Activated CD4-positive, alpha-beta T cell treated with anti-CD3 and anti-CD28 coated beads, Interleukin-2, amount 50 U/mL, for 48 hours (primary cell): ENCODE measurements around the gene FAIM2.
A peak's percentile ranks its signal among the peaks of the same experiment; 100 is the strongest.

ENCODE experiments used
- DNase-seq, 2 experiments: peaks; one replicate each; pipeline ENCODE4 v3.0.0-alpha.2; 2020

The FAIM2 gene

DNA sequence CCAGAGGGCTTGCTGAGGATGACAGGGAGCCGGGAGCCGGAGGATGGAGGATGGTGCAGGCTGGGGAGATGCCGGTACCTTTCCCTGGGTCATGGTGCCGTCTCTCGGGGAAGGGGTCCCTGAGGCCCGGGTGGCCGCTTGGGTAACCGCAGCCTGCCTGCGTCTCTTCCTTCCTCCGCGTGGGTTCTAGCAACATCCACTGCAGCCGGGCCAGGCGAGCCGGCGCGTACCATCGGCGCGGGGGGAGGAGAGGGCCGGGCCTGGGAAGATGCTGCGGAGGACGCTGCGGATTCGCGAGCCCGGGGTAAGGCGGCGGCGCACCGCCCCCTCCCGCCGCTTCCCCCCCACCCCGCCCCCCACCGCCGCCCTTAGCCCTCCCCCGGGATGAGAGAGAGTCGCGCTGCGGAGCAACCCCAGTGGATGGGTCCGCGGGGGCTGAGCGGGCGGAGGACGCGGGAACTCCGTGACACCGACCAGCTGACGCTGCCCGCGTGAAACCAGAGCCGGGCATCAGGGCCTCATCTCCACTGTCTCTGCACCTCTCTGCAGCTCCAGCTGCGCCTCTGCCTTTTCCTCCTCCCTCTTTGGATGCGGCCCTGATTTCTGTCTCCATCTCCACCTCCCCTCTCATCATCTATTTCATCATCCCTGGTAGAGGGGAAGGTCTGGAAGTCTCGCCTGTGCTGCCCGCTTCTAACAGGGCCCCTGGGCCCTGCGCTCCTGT, at the start of gene FAIM2:
Gene FAIM2, minus strand, starts transcription at position 201 of the 724 bp plus-strand sequence. Its CDS starts 108 bp downstream, at position 93.
- peak; percentile 52 to 62 for DNase-seq

DNA sequence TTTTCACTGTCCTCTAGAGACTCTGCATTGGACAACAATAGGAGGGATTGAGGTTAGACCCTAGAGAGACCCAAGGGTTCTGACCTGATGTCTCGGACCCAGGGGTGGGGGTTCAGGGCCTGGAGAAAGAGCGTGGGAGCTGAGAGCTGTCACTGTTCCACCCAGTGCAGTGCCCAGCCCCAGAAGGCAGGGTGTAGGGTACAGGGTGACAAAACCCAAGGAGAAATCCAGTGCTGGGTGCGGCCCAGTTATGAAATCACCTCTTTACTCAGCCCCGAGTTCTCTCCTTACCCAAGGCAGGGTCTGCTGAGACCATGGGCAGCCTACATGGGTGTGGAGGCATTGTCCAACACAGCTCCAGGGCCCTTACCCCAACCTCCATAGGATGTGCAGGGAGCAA, 49.5 kb upstream of the FAIM2 start:
- no peak for DNase-seq

DNA sequence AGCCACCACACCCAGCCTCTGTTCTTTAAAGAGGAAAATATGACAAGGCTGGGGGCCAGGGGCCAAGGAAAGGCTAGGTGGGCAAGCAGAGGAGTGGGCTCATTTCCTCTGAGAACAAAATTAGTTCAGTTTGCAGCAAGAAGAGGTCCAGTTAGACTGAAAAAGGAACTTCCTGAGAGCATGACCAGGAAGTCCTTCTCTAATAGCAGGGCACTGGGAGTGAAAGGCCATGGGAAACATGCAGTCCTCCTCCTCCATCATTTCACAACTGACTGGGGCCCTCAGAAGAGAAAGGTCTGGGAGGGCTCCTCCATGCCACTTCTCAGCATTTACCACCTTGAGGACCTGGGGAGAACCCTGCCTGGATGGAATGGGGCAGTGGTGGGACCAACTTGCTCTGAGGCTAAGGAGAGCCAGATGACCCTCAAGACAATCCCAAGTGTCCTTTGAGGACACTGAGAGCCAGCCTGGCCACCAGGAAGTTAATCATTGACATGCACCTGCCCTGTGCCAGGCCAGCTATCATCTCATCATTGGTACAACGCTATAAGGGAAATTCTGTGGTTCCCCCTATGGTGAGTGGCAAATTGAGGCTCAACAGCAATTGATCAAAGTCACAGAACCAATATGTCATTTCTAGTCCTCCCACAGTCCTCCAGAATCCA, 48.8 kb upstream of the FAIM2 start:
- no peak for DNase-seq

DNA sequence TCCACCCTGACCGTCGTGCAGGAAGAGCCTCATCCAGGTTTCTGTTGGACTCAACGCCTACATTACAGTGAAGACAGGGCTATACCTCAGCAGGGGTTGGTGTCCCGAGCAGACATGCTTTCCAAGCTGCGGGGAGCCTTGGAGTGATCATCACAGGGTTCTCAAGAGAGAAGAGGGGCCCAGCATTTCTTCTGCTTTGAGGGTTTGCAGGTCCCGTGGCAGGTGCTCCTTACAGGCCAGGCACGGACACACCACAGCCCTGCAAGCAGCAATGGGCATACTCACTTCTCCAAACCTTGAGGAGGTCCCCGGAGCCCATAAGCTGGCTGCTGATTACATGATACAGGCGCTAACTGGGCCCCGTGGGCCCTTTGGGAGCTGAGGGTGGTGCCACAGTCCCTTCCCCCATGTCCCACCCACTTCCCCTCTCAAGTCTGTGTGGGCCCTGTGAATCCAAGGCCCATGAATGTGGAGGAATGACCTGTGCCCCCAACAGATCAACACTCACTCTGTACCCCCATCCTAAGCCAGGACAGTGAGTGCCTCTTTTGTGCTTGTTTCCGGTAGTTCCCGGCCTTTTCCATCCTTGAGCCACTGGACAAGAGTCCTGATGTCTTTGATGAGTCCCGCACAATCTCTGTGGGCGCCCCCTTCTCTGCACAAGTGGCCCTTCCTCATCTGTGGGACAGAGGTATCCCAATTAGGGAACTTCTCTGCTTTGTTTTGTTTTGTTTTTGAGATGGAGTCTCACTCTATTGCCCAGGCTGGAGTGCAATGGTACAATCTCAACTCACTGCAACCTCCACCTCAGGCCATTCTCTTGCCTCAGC, 47.9 kb upstream of the FAIM2 start:
- DNase-seq: no peak

DNA sequence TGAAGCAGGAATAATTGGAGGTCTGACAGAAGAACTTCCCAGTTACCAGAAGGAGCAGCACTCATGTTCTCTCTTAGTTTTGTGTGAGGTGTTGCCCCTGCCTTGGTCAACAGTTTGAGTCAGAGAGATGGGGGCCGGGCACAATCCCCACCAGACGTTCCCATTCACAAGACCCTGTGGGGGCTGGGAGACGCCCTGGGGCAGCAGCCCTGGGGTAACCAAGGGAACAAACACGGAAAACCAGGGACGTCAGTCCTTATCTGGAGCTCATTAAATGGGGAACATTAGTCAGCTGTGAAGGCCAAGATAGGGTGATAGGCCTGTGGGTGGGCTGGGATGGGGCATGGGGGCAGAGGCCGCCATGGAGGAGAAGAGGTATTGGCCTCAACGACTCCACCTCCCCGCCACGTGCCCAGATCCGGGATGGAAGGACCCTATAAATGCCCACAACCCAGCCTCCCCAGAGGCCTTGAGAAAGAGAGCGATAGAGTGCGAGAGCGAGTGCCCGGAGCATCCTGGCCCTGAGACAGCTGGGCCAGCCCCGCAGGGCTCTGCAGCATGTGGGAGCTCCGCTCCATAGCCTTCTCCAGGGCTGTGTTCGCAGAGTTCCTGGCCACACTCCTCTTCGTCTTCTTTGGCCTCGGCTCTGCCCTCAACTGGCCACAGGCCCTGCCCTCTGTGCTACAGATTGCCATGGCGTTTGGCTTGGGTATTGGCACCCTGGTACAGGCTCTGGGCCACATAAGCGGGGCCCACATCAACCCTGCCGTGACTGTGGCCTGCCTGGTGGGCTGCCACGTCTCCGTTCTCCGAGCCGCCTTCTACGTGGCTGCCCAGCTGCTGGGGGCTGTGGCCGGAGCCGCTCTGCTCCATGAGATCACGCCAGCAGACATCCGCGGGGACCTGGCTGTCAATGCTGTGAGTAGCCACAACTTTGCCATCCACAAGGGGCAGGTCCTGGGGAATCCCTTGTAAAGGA, 46.9 kb upstream of the FAIM2 start, which contains the start of gene AQP2:
Gene AQP2, plus strand, starts transcription at position 465 of the 979 bp plus-strand sequence. Its CDS starts 94 bp downstream, at position 559.
- DNase-seq: no peak

DNA sequence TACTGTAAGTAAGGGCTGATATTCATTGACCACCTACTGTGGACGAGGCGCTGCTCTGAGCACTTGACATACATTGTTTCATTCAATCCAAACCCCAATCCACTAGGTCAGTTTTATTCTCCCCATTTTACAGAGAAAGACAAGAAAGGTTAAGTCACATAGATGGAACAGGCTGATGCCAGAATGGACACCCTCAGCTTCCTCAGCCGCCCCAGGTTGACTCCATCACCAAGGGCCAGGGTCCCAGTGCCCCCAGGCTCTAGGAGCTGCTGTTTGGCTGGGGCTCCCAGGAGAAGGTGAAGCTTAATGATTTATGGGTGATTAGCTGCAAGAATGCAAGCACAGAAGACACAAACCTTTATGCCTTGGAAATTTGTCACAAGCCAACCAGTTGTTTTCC, 46.2 kb upstream of the FAIM2 start:
- DNase-seq: no peak

DNA sequence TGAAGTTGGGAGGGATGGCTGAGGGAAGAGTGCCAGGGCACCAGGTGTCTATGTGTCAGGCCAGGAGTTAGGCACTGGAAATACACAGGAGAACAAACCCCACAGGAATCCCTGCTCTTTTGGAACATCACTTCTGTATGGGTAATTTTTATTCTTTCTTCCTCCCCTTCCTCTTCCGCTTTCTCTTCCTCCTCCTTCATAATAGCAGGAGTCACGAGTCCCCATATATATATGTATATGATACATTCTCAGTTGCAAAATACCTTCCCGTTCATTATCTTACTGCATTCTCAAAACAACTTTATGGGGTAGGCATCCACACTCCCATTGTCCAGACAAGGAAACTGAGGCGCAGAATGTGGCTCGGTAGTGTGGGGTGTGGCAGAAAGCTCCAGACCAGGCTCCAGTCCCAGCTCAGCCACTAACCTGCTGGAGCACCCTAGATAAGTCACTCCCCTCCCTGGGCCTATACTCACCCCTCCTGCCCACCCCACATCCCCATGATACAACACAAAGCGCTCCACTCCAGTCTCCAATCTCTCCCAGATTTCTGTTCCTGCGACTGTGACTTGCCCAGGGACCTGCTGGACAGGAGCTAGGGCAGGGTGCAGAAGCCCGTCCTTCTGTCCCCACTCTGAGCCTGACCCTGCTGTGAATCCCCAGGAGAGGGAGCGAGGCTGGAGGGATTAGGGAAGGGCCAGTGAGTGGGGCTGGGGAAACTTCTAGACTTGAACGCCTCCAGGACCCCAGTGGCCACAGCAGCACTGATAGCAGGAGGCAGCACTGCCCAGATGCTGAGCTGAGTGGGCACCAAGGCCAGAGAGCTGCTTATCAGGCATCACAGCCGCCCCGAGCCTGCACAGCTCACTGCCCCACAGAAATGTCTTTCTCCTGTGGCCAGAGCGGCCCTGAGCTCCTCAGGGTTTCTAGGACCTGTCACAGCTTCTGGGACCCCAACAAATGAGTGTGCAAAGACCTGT, 45.5 kb upstream of the FAIM2 start:
- no peak for DNase-seq

DNA sequence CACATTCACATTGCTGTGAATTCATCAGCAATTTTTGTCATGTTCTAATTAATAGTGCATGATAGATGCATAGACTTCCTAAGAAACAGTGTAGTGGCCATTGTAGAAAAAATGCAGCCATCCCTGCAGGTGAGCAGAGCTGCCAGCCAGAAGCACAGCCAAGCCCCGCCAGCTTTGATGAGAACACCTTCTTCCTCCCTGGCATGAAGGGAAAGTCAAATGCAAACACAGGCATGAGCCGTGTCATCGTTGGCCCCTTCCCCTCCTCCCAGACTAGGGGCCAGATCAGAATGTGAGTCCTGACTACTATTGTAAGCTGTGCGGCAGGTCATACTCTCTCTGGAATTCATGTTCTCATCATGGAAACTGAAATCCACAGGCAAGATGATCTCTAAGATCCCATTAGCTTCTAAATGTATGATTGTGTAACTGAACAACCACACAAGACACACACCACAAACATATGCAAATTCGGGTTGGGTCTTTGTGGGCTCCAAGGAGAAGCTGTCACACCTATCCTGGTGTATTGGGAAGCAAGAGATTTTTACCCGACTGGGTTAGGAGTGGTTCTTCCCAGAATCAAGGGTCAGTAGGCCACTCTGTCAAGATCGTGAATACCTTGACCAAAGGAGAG, 44.0 kb upstream of the FAIM2 start:
- DNase-seq: no peak

DNA sequence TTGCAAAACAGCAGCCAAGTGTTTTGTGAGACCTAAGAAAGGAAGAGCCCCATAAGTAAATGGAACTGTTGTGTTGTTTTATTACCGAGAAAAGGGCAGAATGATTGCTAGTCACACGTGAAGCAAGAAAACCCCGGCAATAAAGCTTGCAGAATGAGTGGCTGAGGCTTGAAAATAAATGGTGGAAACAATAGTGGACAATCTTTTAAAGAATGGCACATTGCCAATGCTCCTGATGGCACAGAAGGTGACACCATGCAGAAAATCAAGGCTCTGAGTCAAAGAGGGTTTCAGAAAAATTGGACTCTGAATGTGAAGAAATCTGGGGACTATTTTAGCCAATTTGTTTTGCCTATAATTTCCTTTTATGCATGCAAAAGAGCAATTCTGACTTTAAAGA, 42.8 kb upstream of the FAIM2 start:
- DNase-seq: no peak

DNA sequence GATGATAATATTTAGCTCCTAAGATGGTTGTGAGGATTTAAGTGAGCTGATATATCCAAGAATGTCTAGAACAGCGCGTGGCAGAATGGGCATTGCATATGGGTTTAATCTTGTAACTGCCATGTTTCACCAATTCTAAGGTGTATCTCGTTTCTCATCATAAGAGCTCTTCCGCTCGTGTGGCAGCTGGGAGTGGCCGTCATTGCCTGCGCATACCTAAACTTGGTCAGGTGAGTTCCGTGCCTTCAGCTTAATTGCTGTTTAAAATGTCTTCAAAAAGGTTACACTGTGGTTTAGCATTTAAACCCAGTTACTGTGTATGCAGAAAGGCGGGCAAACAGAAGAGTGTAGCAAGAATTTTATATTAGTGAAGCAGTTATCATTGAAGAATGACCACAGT, 42.4 kb upstream of the FAIM2 start:
- DNase-seq: no peak

DNA sequence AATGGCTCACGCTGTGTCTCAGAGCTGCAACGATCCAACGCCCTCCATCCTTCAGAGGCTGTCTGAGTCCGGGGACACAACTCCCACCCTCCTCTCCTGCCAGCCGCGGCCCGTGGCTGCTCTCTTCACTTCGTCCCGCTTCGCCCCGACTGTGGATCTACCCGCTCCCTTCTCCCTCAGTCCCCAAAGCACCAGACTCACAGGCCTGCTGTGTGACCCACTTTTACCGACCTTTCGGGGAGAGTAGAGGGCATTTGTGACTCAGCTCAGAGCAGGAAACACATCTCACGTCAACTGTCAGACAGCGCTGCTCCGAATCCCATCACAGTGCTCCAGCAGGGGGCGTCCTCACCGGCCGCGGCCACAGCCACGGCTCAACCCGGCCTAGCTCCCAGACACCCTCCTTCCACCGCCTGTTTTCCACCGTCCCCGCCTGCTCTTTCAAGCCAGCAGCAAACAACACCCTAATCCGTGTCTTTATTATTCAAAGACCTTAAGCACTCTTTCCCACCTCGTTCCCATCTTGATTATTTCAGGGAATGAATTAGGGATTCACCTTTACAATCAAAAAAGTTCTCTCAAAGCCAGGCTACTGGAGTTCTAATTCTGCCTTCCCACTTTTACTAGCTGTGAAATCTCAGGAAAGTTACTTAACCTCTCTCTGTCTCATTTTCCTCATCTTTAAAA, 41.8 kb upstream of the FAIM2 start:
- DNase-seq: peak; percentile 94 to 95

DNA sequence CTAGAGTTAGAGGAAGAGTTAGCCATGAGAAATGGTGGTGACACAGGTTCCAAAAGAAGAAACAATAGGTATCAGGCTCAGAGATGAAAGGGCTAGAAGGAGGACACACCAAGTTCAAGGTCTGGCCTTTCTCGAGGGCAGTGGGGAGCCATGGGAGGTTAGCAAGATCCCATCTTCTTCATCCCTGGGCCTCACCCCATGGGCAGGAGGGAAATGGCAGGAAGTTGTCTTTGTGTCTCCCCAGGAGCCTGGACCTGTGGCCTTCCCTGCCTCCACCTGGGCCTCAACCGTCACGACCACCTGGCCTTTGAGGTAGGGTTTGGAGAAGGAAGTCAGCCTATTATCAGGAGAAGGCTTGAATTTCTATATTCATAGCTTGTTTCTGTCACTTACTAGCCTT, 41.0 kb upstream of the FAIM2 start:
- DNase-seq: no peak

DNA sequence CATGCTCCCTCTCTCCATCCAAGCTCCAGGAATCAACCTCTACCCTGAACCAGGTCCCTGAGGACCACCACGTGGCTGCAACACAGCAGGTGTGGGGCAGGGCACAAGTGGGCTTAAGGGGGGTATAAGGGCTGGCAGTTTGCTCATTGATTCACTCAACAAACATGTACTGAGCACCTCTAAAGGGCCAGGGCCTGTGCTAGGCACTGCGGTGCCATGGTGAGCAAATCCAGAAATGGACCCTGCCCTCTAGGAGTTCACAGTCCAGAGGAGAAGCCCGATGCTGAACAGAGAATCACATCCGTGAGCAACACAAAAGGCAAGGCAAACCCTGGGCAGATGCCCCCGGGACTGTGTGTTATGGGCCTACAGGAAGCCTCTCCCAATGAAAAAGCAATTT, 40.3 kb upstream of the FAIM2 start:
- no peak for DNase-seq

DNA sequence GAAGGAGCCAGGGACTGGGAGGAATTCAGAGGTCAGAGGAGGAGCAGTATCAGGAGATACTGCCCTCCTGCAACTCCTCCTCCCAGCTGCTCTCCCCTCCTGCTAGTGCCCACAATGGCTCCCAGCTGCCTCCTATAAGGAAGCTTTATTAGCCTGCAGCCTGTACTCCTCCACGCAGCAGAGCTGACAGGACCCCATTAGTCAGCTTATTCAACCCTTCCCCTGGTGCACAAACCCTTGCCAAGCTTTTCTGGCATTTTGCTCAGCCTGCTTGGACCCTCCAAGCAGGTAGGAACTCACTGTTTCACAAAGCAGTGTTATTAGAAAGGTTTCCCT, 39.9 kb upstream of the FAIM2 start:
- DNase-seq: no peak

DNA sequence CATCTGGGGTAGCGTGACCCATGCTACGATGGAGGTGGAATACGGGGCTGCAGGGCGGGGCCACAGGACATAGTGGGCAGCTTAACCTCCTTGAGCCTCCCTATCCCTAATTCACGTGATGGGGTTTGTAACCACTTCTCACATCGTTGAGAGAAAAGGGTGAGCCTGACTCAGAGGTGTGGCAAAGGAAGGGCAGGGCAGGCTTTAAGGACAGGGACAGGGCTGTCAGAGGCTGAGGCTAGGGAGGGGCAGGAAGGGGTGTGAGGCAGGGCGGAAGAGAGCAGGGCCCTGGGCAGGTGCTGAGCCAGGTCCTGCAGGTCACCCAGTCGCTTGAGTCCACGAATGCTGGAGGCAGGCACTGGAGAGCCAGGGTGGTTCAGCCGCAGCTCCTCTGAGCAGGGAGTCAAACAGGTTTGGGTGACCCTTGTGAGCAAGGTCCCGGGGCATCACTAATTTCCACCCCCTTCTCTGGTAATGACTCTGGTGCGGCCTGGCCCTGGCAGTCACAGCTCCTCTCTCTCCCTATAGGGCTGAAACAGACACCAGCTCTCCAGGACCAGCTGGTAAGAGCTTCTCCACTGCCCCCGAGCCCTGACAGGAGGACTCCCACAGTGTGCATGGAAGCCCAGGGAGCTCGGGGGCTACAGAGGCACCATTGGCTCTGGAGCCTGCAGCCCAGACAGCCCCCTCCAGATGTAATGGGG, 39.4 kb upstream of the FAIM2 start:
- DNase-seq: peak in 1 of 2 experiments; percentile 14

DNA sequence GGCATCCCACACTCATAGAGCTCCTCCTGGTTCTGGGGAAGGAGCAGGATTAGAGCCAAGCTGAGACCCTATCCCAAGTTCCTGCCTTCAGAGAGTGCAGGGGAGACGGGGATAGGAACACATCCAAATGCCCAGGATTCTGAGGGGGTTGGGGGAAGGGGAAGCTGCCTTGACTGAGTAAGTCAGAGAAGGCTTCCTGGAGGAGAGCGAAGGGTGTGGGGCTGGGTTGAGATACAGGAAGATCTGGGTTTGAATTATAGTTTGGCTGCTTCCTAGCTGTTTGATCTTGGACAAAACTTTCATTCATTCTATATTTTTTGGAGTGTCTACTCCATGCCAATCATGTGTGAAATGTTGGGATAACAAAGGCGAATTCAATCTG, 38.8 kb upstream of the FAIM2 start:
- no peak for DNase-seq

DNA sequence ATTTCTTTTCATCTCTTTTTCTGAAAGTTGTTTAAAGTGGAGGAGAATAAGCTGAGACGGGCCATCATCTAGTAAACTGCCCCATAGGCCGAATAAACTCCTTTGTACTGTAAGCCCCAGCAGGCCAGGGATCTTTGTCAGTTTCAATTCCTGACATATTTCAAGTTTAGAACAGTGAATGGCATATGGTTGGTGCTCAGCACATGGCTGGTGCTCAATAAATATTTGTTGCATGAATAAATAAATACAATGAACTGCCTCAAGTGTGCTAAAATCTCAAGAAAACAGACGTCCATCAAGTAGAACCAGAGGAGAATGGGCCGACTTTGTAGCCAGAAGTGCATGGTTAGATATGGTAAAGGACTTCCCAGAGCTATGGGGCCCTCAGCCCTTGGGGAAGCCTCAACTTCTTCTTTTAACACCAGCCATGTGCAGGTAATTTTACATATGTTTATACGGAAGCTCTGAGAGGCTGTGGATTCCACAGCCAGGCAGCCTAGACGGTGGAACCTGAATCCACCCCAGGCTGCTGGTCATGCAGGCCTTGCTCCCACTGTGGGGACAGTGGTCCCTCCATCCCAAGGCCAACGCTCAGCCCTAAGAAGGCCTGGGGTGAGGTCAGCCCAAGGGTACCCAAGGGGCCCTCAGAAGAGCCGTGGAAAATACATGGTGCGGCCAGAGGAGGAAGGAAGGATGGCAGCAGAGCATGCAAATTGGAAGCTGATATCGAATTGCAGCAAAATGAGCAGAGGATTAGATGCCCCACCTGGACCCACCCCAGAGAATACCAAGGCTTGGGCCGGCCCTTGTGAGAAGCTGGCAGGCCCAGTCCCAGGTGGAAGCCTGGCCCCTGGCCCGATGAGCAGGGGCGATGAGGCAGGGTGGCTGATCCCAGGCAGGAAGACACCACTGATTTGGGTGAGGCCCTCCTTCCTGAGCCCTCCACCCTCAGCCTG, 38.1 kb upstream of the FAIM2 start:
- no peak for DNase-seq

DNA sequence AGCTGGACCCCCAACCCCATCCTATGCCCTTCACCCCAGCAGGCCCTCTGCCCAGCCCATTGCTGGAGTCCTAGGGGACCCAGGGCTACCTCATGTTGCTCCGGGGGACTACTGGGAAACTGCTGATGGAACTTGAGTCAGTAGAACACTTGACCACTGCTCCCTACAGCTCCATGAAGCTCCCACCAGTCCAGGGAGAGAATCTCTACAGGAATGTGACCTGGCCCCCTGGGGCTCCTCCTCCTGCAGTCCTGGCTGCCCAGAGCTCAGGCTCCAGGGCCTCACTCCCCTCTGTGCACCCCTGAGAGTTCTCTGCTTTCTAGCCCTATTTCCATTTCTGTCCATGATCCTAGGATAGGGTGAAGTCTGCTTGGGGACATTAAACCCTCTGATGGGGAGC, 36.0 kb upstream of the FAIM2 start:
- DNase-seq: no peak
